Measurements from ENCODE around the gene NQO1. TPM values are rescaled to one million over a fixed set of nuclear protein-coding genes. Genes with fewer than 3 reads are reported as not detected.

Gene NQO1
- total RNA-seq, 1 donor from 2014 or later: 107 TPM

- peak; percentile 55 for DNase-seq (ENCODE audit: low read depth)
- FAIRE-seq: no peak
- no peaks in the 10 kb centered on the region for H3K27me3 ChIP-seq (ENCODE audit: control insufficient read depth, insufficient read depth, low read length)
- no peaks in the 10 kb centered on the region for H3K36me3 ChIP-seq (ENCODE audit: control insufficient read depth, insufficient read depth, low read length)
- H3K4me3 ChIP-seq (ENCODE audit: low read depth, low read length): no peak overlapping the region
- no peak for TF ChIP-seq CTCF (IDR thresholded peaks at IDR 0.05; ENCODE audit: insufficient read depth, low read length, severe bottlenecking)
Measured at GRCh38 chr16:69706256-69706974, 19.9 kb downstream of the NQO1 start.

GRCh38 chr16:69703638-69704037 lies 22.7 kb downstream of the NQO1 start:
- FAIRE-seq (no peak), DNase-seq (ENCODE audit: low read depth) (no peak)
- no peak for TF ChIP-seq CTCF (IDR thresholded peaks at IDR 0.05; ENCODE audit: insufficient read depth, low read length, severe bottlenecking)
- Histone ChIP-seq H3K4me3 (ENCODE audit: low read depth, low read length) (no peak overlapping the region), H3K27me3 (ENCODE audit: control insufficient read depth, insufficient read depth, low read length) (no peaks in the 10 kb centered on the region), H3K36me3 (ENCODE audit: control insufficient read depth, insufficient read depth, low read length) (no peaks in the 10 kb centered on the region)

GRCh38 chr16:69701866-69702265 lies 24.5 kb downstream of the NQO1 start:
- no peak for FAIRE-seq
- H3K36me3 ChIP-seq (ENCODE audit: control insufficient read depth, insufficient read depth, low read length): peaks cover 2% of the 10 kb centered on the region

GRCh38 chr16:69701452-69701851 lies 24.9 kb downstream of the NQO1 start:
- H3K27me3 ChIP-seq (ENCODE audit: control insufficient read depth, insufficient read depth, low read length): no peaks in the 10 kb centered on the region
- peaks cover 2% of the 10 kb centered on the region for H3K36me3 ChIP-seq (ENCODE audit: control insufficient read depth, insufficient read depth, low read length)
- no peak overlapping the region for H3K4me3 ChIP-seq (ENCODE audit: low read depth, low read length)
- DNase-seq (ENCODE audit: low read depth) (no peak), FAIRE-seq (no peak)
- no peak for TF ChIP-seq CTCF (IDR thresholded peaks at IDR 0.05; ENCODE audit: insufficient read depth, low read length, severe bottlenecking)

More at GRCh38 chr16:69701866-69702265, 24.5 kb downstream of the NQO1 start:
- no peak overlapping the region for H3K4me3 ChIP-seq (ENCODE audit: low read depth, low read length)
- TF ChIP-seq CTCF (IDR thresholded peaks at IDR 0.05; ENCODE audit: insufficient read depth, low read length, severe bottlenecking): no peak
- no peak for DNase-seq (ENCODE audit: low read depth)
- H3K27me3 ChIP-seq (ENCODE audit: control insufficient read depth, insufficient read depth, low read length): no peaks in the 10 kb centered on the region

GRCh38 chr16:69699915-69700314 lies 26.4 kb downstream of the NQO1 start:
- Histone ChIP-seq H3K27me3 (ENCODE audit: control insufficient read depth, insufficient read depth, low read length) (no peaks in the 10 kb centered on the region), H3K4me3 (ENCODE audit: low read depth, low read length) (no peak overlapping the region), H3K36me3 (ENCODE audit: control insufficient read depth, insufficient read depth, low read length) (peaks cover 2% of the 10 kb centered on the region)
- no peak for TF ChIP-seq CTCF (IDR thresholded peaks at IDR 0.05; ENCODE audit: insufficient read depth, low read length, severe bottlenecking)
- DNase-seq (ENCODE audit: low read depth) (no peak), FAIRE-seq (no peak)

GRCh38 chr16:69698404-69698803 lies 28.0 kb downstream of the NQO1 start:
- no peaks in the 10 kb centered on the region for H3K27me3 ChIP-seq (ENCODE audit: control insufficient read depth, insufficient read depth, low read length)
- H3K4me3 ChIP-seq (ENCODE audit: low read depth, low read length): no peak overlapping the region
- peaks cover 4% of the 10 kb centered on the region for H3K36me3 ChIP-seq (ENCODE audit: control insufficient read depth, insufficient read depth, low read length)
- FAIRE-seq (no peak), DNase-seq (ENCODE audit: low read depth) (no peak)
- no peak for TF ChIP-seq CTCF (IDR thresholded peaks at IDR 0.05; ENCODE audit: insufficient read depth, low read length, severe bottlenecking)

All from bronchial epithelial cell (primary cell).